ENCODE results near the gene DDI2. TPM values are rescaled to one million over a fixed set of nuclear protein-coding genes. Genes with fewer than 3 reads are reported as not detected.

DDI2 gene
- total RNA-seq, 2 experiments from 2014 or later: 26.3 to 28.2 TPM

DNA sequence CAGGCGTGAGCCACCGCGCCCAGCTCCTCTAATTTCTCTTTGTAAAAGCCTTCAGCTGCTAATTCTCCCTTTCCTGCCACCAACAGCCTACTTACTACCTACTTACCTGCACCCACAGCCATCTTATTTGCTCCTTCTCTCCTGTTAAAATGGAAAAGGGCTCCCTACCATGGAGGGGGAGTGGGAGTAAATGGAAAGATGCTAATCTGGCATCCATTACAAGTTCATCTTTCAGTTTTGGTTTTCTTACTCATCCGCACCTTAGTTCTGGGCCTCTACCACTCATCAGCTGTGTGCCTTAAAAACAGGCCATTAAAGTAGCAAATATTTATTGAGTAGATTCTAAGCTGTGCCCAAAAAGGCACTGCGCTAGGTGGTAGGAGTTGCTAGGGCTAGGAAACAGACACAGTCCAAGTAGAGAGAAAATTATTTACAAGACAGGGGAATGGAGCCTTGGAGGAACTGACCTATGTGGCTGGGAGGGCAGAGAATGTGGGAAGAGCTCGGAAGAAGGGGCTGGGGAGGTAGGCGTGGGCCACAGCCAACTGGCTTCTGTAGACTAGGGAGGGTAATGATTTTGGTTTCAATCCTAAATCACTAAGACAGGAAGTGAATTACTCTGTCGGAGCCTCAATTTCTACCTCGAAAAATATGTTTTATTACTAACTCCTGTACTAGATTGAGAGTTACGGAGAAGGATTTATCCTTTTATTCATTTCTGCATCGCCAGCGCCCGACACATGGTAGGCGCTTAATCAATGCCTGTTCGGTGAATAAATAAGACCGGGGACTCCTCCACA is 685 bp upstream of the DDI2 start:
- no peaks in the 10 kb centered on the region for H3K27me3 Mint-ChIP-seq
- DNase-seq: no peak
- H3K9me3 Mint-ChIP-seq: no peaks in the 10 kb centered on the region
- POLR2A ChIA-PET: interaction anchor here (0.6 to 1.2 kb wide), 6 partner anchors 13 to 220 kb away, joined by 3 read pairs; no protein-coding TSS in a partner anchor
- H3K4me3 Mint-ChIP-seq: peak overlapping the region; percentile 95
- CTCF ChIA-PET: no interaction called here
- intact Hi-C loops (cut with micrococcal nuclease): loop anchor here (1.0 to 10.0 kb wide), 9 partner anchors 13 to 826 kb away; partner anchors contain the start of genes AGMAT, DNAJC16, NECAP2 and SPEN
- H3K36me3 Mint-ChIP-seq: peaks cover 10% of the 10 kb centered on the region
- peak overlapping the region; percentile 93 for H3K27ac Mint-ChIP-seq
- H3K4me1 Mint-ChIP-seq (ENCODE audit: low read depth): peaks cover 31% of the 10 kb centered on the region

DNA sequence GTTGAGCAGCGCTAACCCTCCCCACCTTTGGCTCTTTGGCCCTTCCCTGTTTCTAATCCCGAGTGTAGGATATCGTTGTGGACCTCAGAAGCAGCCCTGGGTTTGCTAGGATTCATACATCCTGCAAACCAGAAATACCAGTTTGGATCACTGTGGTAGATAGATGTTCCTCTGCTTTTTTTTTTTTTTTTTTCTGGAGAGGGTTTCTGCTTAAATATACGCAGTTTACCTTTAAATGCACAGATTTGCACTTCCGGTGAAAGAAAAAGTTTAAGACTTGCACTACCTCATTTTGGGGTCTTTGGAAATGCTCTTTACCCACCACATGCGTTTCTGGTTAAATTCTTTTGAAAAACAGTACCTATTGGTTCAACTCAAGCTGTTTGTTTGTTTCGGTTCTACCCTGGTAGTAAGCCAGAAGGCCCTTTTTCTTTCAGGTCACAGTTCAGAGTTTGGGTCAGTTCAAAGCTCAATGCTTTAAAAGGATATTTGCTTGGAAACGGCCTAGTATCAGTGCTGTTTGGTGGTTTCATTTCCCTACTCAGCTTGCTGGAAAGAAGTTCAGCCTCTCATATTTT is 908 bp downstream of the DDI2 start:
- ChIA-PET CTCF (interaction anchor here (0.6 to 1.4 kb wide), 6 partner anchors 22 to 123 kb away, joined by 3 to 5 read pairs (median 3); partner anchors contain the start of gene AGMAT), POLR2A (interaction anchor here (0.6 to 1.6 kb wide), 10 partner anchors 15 to 229 kb away, joined by 3 to 9 read pairs (median 3); partner anchors contain the start of gene SPEN)
- Mint-ChIP-seq H3K4me3 (peak overlapping the region; percentile 95), H3K4me1 (ENCODE audit: low read depth) (peaks cover 42% of the 10 kb centered on the region), H3K27me3 (no peaks in the 10 kb centered on the region), H3K27ac (peak overlapping the region; percentile 93), H3K36me3 (peaks cover 10% of the 10 kb centered on the region), H3K9me3 (no peaks in the 10 kb centered on the region)
- DNase-seq: no peak
- intact Hi-C loops (cut with micrococcal nuclease): loop anchor here (1.0 to 10.0 kb wide), 6 partner anchors 62 to 824 kb away; partner anchors contain the start of genes NECAP2 and SZRD1

- no peaks in the 10 kb centered on the region for H3K27me3 Mint-ChIP-seq
- H3K4me1 Mint-ChIP-seq (ENCODE audit: low read depth): peaks cover 42% of the 10 kb centered on the region
- ChIA-PET POLR2A (interaction anchor here (0.6 to 1.6 kb wide), 5 partner anchors 15 to 95 kb away, joined by 3 to 9 read pairs (median 3); no protein-coding TSS in a partner anchor), CTCF (interaction anchor here (0.7 to 1.4 kb wide), 5 partner anchors 8 to 122 kb away, joined by 3 to 5 read pairs (median 3); no protein-coding TSS in a partner anchor)
- H3K4me3 Mint-ChIP-seq: peak overlapping the region; percentile 95
- H3K9me3 Mint-ChIP-seq: no peaks in the 10 kb centered on the region
- peak overlapping the region; percentile 93 for H3K27ac Mint-ChIP-seq
- no peak for DNase-seq
- intact Hi-C loops (cut with micrococcal nuclease): loop anchor here (1.0 to 10.0 kb wide), 6 partner anchors 61 to 823 kb away; partner anchors contain the start of genes NECAP2 and SZRD1
- peaks cover 10% of the 10 kb centered on the region for H3K36me3 Mint-ChIP-seq
These were observed 1.6 kb downstream of the DDI2 start for GRCh38 chr1:15618655-15619525.

DNA sequence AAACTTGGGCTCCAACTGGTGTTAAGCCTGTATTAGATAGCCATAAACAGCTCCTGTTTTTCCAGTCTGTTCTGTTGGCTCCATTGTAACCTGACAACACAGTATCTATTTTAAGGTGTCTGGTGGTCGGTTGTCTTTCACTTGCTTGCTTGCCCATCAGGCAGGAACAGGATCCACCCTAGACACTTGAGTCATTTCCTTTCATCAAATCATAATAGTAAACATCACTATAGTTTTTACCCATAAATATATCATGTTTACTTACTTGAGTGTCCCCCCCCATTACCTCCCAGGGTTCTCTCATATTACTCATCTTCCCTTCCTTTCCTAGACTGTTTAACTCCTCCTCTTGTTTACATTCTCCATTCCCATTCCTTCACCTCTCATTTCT is 2.9 kb downstream of the DDI2 start:
- DNase-seq: no peak
- Mint-ChIP-seq H3K4me1 (ENCODE audit: low read depth) (peaks cover 52% of the 10 kb centered on the region), H3K36me3 (peaks cover 10% of the 10 kb centered on the region)

GRCh38 chr1:15620902-15621682 is 3.8 kb downstream of the DDI2 start:
- no peak overlapping the region for H3K27ac Mint-ChIP-seq

More for the DNA sequence above, 2.9 kb downstream of the DDI2 start:
- no peak overlapping the region for H3K4me3 Mint-ChIP-seq
- H3K27ac Mint-ChIP-seq: peak overlapping the region; percentile 59
- intact Hi-C loops (cut with micrococcal nuclease): no loop called here
- POLR2A ChIA-PET: no interaction called here
- no peaks in the 10 kb centered on the region for H3K9me3 Mint-ChIP-seq
- no peaks in the 10 kb centered on the region for H3K27me3 Mint-ChIP-seq
- CTCF ChIA-PET: interaction anchor here (0.6 kb wide), 1 partner anchor 26 kb away, joined by 3 read pairs; no protein-coding TSS in a partner anchor

GRCh38 chr1:15621975-15622374 is 4.7 kb downstream of the DDI2 start:
- ChIA-PET CTCF (no interaction called here), POLR2A (interaction anchor here (0.6 kb wide), 2 partner anchors 32 to 540 kb away, joined by 3 to 6 read pairs; no protein-coding TSS in a partner anchor)
- peaks cover 16% of the 10 kb centered on the region for H3K36me3 Mint-ChIP-seq
- no peak for DNase-seq
- H3K27ac Mint-ChIP-seq: no peak overlapping the region
- no peaks in the 10 kb centered on the region for H3K9me3 Mint-ChIP-seq
- no peak overlapping the region for H3K4me3 Mint-ChIP-seq
- H3K4me1 Mint-ChIP-seq (ENCODE audit: low read depth): peaks cover 55% of the 10 kb centered on the region
- intact Hi-C loops (cut with micrococcal nuclease): no loop called here
- H3K27me3 Mint-ChIP-seq: no peaks in the 10 kb centered on the region

More at GRCh38 chr1:15620902-15621682, 3.8 kb downstream of the DDI2 start:
- ChIA-PET CTCF (interaction anchor here (0.6 kb wide), 1 partner anchor 27 kb away, joined by 3 read pairs; no protein-coding TSS in a partner anchor), POLR2A (interaction anchor here (0.6 kb wide), 1 partner anchor 33 kb away, joined by 6 read pairs; no protein-coding TSS in a partner anchor)
- no peak overlapping the region for H3K4me3 Mint-ChIP-seq
- peaks cover 10% of the 10 kb centered on the region for H3K36me3 Mint-ChIP-seq
- peaks cover 54% of the 10 kb centered on the region for H3K4me1 Mint-ChIP-seq (ENCODE audit: low read depth)
- no peak for DNase-seq
- intact Hi-C loops (cut with micrococcal nuclease): no loop called here
- no peaks in the 10 kb centered on the region for H3K27me3 Mint-ChIP-seq
- no peaks in the 10 kb centered on the region for H3K9me3 Mint-ChIP-seq

DNA sequence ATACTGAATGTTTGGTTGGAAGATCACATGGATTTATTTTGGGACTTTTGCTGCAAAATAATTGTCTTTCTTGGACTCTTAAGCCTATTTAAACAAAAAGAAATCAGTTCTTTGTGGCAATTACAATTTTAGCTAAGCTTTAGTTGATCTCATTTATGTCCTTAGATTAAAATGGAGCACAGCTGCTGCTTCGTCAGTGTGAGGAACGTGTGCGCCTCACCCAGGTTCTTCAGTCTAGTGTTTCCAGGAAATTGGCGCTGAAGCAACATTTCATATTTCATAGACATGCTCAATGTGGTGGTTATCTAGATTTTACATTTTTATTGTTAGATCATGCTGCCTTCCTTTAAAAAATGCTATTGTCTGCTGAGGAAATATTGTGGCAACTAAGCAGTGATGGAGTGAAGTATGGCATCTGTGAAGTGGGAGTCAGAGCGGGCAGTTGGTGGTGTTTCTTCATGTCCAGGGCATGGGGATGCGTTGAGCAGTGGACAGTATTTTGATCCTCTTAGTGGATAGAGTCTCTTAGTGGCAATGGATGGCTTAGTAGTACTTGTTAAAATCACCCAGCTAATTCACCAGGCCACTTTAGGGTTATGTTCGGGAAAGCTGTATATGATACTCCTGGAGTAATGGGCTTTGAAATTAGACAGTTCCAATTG is 5.6 kb downstream of the DDI2 start:
- CTCF ChIA-PET: no interaction called here
- H3K4me3 Mint-ChIP-seq: no peak overlapping the region
- POLR2A ChIA-PET: no interaction called here
- peak overlapping the region; percentile 13 for H3K27ac Mint-ChIP-seq
- no peaks in the 10 kb centered on the region for H3K9me3 Mint-ChIP-seq
- H3K27me3 Mint-ChIP-seq: no peaks in the 10 kb centered on the region
- intact Hi-C loops (cut with micrococcal nuclease): no loop called here
- no peak for DNase-seq
- peaks cover 22% of the 10 kb centered on the region for H3K36me3 Mint-ChIP-seq
- peaks cover 62% of the 10 kb centered on the region for H3K4me1 Mint-ChIP-seq (ENCODE audit: low read depth)

- Mint-ChIP-seq H3K36me3 (peaks cover 22% of the 10 kb centered on the region), H3K27me3 (no peaks in the 10 kb centered on the region), H3K4me3 (no peak overlapping the region), H3K4me1 (ENCODE audit: low read depth) (peaks cover 64% of the 10 kb centered on the region), H3K9me3 (no peaks in the 10 kb centered on the region), H3K27ac (no peak overlapping the region)
- no peak for DNase-seq
- CTCF ChIA-PET: no interaction called here
- POLR2A ChIA-PET: no interaction called here
- intact Hi-C loops (cut with micrococcal nuclease): no loop called here
These were observed 6.2 kb downstream of the DDI2 start for GRCh38 chr1:15623435-15623834.

GRCh38 chr1:15624133-15624714 is 7.0 kb downstream of the DDI2 start:
- ChIA-PET POLR2A (interaction anchor here (0.6 kb wide), 1 partner anchor 21 kb away, joined by 3 read pairs; no protein-coding TSS in a partner anchor), CTCF (no interaction called here)
- Mint-ChIP-seq H3K36me3 (peaks cover 23% of the 10 kb centered on the region), H3K4me3 (no peak overlapping the region), H3K9me3 (no peaks in the 10 kb centered on the region), H3K27me3 (no peaks in the 10 kb centered on the region), H3K4me1 (ENCODE audit: low read depth) (peaks cover 59% of the 10 kb centered on the region), H3K27ac (peak overlapping the region; percentile 28)
- no peak for DNase-seq
- intact Hi-C loops (cut with micrococcal nuclease): no loop called here

- POLR2A ChIA-PET: no interaction called here
- peaks cover 27% of the 10 kb centered on the region for H3K36me3 Mint-ChIP-seq
- no peaks in the 10 kb centered on the region for H3K9me3 Mint-ChIP-seq
- peaks cover 51% of the 10 kb centered on the region for H3K4me1 Mint-ChIP-seq (ENCODE audit: low read depth)
- CTCF ChIA-PET: no interaction called here
- H3K27ac Mint-ChIP-seq: no peak overlapping the region
- H3K4me3 Mint-ChIP-seq: no peak overlapping the region
- no peak for DNase-seq
- intact Hi-C loops (cut with micrococcal nuclease): no loop called here
- no peaks in the 10 kb centered on the region for H3K27me3 Mint-ChIP-seq
These were observed 8.0 kb downstream of the DDI2 start for GRCh38 chr1:15625056-15625917.
